ENCODE measurements around the gene CDH26. TPM values are rescaled to one million over a fixed set of nuclear protein-coding genes. Genes with fewer than 3 reads are reported as not detected.

CDH26 gene
- total and polyA plus RNA-seq, 9 of the 15 experiments (the other 6 are each of a cell fraction or from before 2014, with no cell fraction given), result 0.07 to 0.13 (median 0.10) TPM; not detected in 4

DNA sequence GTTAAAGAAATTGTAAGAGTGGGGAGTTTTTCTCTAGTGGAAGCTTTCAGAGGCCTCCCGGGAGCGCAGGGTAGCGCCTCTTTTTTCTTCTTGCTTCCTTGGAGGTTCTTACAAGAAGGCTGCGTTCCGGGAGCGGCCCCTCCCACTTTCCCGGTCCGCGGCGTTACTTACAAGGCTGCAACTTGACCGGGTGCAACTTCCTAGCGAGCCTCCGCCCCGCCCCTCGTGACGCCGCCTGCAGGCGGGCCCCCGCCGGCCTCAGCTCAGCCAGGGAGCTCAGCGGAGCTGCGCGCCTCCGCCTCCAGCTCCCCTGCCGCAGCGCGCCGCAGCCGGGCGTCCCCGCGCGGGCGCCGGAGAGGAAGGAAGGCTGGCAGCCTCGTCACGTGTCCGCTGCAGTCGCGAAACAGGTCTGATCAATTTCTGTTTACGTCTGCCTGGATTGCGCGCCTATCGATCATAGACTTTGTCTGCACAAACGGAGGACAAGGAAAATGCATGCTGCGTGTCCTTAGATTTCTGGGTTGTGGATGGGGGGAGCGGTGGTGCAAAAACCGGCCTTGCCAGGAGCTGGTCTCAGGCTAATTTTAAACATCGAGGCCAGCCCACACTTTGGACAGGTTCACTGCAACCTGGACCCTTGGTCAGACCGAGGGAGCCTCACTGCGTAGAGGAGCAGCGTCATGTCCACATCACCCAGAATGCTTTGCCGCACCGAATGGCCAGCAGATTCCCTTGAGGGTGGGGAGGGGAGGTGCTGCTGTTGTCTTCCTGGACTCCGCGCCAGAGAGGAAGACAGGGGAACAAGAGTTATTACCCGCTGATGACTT, 17.9 kb upstream of the CDH26 start, which contains the start of the genes FAM217B and PPP1R3D (continued):
- TF ChIP-seq, protein P1, sequence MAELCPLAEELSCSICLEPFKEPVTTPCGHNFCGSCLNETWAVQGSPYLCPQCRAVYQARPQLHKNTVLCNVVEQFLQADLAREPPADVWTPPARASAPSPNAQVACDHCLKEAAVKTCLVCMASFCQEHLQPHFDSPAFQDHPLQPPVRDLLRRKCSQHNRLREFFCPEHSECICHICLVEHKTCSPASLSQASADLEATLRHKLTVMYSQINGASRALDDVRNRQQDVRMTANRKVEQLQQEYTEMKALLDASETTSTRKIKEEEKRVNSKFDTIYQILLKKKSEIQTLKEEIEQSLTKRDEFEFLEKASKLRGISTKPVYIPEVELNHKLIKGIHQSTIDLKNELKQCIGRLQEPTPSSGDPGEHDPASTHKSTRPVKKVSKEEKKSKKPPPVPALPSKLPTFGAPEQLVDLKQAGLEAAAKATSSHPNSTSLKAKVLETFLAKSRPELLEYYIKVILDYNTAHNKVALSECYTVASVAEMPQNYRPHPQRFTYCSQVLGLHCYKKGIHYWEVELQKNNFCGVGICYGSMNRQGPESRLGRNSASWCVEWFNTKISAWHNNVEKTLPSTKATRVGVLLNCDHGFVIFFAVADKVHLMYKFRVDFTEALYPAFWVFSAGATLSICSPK (IDR thresholded peaks at IDR 0.05; ENCODE audit: borderline replicate concordance), result no peak
- peak; percentile 34; the same call in 1 of the 2 replicates for TF ChIP-seq TAF7 (tag; IDR thresholded peaks at IDR 0.05)
- TF ChIP-seq CBX3 (IDR thresholded peaks at IDR 0.05; ENCODE audit: borderline replicate concordance in 1 of 2, low read length in 2 of 2), result no peak
- TF ChIP-seq PTTG1 (tag; IDR thresholded peaks at IDR 0.05; ENCODE audit: low read depth), result no peak
- no peak for TF ChIP-seq ZKSCAN3 (CRISPR knock-in tag; IDR thresholded peaks at IDR 0.05)
- TF ChIP-seq CBFB (CRISPR knock-in tag; IDR thresholded peaks at IDR 0.05), result no peak
- TF ChIP-seq CXXC5 (CRISPR knock-in tag; IDR thresholded peaks at IDR 0.05), result peak; percentile 82
- no peak for TF ChIP-seq KAT7 (CRISPR knock-in tag; IDR thresholded peaks at IDR 0.05; ENCODE audit: borderline replicate concordance)
- TF ChIP-seq ZNF707 (CRISPR knock-in tag; conservative IDR thresholded peaks at IDR 0.05), result no peak
- TF ChIP-seq ZNF121 (CRISPR knock-in tag; conservative IDR thresholded peaks at IDR 0.05), result no peak
- TF ChIP-seq, protein P2, sequence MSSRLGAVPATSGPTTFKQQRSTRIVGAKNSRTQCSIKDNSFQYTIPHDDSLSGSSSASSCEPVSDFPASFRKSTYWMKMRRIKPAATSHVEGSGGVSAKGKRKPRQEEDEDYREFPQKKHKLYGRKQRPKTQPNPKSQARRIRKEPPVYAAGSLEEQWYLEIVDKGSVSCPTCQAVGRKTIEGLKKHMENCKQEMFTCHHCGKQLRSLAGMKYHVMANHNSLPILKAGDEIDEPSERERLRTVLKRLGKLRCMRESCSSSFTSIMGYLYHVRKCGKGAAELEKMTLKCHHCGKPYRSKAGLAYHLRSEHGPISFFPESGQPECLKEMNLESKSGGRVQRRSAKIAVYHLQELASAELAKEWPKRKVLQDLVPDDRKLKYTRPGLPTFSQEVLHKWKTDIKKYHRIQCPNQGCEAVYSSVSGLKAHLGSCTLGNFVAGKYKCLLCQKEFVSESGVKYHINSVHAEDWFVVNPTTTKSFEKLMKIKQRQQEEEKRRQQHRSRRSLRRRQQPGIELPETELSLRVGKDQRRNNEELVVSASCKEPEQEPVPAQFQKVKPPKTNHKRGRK (tag; IDR thresholded peaks at IDR 0.05), result no peak
- TF ChIP-seq BACH1 (tag; IDR thresholded peaks at IDR 0.05), result no peak
- TF ChIP-seq, protein P3, sequence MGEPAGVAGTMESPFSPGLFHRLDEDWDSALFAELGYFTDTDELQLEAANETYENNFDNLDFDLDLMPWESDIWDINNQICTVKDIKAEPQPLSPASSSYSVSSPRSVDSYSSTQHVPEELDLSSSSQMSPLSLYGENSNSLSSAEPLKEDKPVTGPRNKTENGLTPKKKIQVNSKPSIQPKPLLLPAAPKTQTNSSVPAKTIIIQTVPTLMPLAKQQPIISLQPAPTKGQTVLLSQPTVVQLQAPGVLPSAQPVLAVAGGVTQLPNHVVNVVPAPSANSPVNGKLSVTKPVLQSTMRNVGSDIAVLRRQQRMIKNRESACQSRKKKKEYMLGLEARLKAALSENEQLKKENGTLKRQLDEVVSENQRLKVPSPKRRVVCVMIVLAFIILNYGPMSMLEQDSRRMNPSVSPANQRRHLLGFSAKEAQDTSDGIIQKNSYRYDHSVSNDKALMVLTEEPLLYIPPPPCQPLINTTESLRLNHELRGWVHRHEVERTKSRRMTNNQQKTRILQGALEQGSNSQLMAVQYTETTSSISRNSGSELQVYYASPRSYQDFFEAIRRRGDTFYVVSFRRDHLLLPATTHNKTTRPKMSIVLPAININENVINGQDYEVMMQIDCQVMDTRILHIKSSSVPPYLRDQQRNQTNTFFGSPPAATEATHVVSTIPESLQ (CRISPR knock-in tag; IDR thresholded peaks at IDR 0.05), result no peak
- TF ChIP-seq, protein P4, sequence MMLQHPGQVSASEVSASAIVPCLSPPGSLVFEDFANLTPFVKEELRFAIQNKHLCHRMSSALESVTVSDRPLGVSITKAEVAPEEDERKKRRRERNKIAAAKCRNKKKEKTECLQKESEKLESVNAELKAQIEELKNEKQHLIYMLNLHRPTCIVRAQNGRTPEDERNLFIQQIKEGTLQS (IDR thresholded peaks at IDR 0.05), result no peak
- TF ChIP-seq, protein P4 (CRISPR knock-in tag; conservative IDR thresholded peaks at IDR 0.05), result no peak
- peak; percentile 53 for TF ChIP-seq NUFIP1 (IDR thresholded peaks at IDR 0.05; ENCODE audit: partially characterized antibody)
- TF ChIP-seq, protein P5, sequence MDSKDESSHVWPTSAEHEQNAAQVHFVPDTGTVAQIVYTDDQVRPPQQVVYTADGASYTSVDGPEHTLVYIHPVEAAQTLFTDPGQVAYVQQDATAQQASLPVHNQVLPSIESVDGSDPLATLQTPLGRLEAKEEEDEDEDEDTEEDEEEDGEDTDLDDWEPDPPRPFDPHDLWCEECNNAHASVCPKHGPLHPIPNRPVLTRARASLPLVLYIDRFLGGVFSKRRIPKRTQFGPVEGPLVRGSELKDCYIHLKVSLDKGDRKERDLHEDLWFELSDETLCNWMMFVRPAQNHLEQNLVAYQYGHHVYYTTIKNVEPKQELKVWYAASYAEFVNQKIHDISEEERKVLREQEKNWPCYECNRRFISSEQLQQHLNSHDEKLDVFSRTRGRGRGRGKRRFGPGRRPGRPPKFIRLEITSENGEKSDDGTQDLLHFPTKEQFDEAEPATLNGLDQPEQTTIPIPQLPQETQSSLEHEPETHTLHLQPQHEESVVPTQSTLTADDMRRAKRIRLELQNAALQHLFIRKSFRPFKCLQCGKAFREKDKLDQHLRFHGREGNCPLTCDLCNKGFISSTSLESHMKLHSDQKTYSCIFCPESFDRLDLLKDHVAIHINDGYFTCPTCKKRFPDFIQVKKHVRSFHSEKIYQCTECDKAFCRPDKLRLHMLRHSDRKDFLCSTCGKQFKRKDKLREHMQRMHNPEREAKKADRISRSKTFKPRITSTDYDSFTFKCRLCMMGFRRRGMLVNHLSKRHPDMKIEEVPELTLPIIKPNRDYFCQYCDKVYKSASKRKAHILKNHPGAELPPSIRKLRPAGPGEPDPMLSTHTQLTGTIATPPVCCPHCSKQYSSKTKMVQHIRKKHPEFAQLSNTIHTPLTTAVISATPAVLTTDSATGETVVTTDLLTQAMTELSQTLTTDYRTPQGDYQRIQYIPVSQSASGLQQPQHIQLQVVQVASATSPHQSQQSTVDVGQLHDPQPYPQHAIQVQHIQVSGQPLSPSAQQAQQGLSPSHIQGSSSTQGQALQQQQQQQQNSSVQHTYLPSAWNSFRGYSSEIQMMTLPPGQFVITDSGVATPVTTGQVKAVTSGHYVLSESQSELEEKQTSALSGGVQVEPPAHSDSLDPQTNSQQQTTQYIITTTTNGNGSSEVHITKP (IDR thresholded peaks at IDR 0.05; ENCODE audit: partially characterized antibody), result peak; percentile 34
